ENCODE measurements around the gene GAST.

Gene GAST

DNA sequence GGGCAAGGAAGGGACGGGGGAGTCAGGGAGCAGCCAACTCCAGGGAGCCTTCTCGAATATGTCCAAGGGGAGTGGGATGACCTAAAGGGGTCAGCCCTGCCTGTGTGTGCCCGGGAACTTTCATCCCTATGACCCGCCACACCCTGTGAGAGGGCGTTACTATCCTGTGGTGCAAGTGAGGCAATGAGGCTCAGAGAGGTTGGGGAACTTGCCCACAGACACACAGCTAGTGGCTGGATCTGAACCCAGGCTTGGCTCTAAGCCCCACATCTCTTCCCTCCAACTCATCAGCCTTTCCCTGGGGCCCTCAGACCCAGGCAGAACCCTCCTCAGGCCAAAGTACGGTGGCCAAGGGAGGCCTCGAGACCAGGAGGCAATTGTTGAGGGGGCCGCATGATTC lies 51.2 kb downstream of the GAST start:
- TF ChIP-seq, protein P1, sequence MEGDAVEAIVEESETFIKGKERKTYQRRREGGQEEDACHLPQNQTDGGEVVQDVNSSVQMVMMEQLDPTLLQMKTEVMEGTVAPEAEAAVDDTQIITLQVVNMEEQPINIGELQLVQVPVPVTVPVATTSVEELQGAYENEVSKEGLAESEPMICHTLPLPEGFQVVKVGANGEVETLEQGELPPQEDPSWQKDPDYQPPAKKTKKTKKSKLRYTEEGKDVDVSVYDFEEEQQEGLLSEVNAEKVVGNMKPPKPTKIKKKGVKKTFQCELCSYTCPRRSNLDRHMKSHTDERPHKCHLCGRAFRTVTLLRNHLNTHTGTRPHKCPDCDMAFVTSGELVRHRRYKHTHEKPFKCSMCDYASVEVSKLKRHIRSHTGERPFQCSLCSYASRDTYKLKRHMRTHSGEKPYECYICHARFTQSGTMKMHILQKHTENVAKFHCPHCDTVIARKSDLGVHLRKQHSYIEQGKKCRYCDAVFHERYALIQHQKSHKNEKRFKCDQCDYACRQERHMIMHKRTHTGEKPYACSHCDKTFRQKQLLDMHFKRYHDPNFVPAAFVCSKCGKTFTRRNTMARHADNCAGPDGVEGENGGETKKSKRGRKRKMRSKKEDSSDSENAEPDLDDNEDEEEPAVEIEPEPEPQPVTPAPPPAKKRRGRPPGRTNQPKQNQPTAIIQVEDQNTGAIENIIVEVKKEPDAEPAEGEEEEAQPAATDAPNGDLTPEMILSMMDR (IDR thresholded peaks at IDR 0.05; ENCODE audit: control insufficient read depth, extremely low read depth, insufficient read depth), result no peak
- no peak for DNase-seq (ENCODE audit: low read depth)
- no peak overlapping the region for H3K4me3 ChIP-seq (ENCODE audit: low read depth, low read length)
